Tibial nerve (tissue), 4 donors: Measurements from ENCODE around the gene CEL. TPM values are rescaled to one million over a fixed set of nuclear protein-coding genes. Genes with fewer than 3 reads are reported as not detected.

Experiments
- DNase-seq, 2 donors: peaks; one replicate each; pipeline ENCODE4 v3.0.0-alpha.2; 2019; ENCODE audit warnings: low spot score in 2 of 2
- H3K27ac ChIP-seq, 4 donors: fragments of 200-600 bp; sonication (generic) in 3 of 4; one replicate each; pipeline ENCODE4 v1.5.1; 2017 to 2019; ENCODE audit warnings: mild to moderate bottlenecking in 1 of 4
- H3K27me3 ChIP-seq, 2 donors: fragments of 200-600 bp; sonication (generic) in 1 of 2; one replicate each; pipeline versions ENCODE4 v1.5.1 to v1.6.0; 2017 to 2019
- H3K36me3 ChIP-seq, 3 donors: fragments of 200-600 bp; sonication (generic); one replicate each; pipeline ENCODE4 v1.5.1; 2018 to 2019
- H3K4me1 ChIP-seq, 4 donors: fragments of 200-600 bp; sonication (generic) in 3 of 4; one replicate each; pipeline ENCODE4 v1.5.1; 2017 to 2019
- H3K4me3 ChIP-seq, 4 donors: fragments of 200-600 bp; sonication (generic) in 3 of 4; one replicate each; pipeline ENCODE4 v1.5.1; 2017 to 2019; ENCODE audit warnings: mild to moderate bottlenecking in 1 of 4, moderate library complexity in 1 of 4
- H3K9me3 ChIP-seq, 4 donors: fragments of 200-600 bp; sonication (generic) in 3 of 4; one replicate each; pipeline ENCODE4 v1.5.1; 2017 to 2019
- CTCF ChIP-seq, 5 experiments: fragments of 200-600 bp in 3 of 5; fragments of 450-650 bp in 2 of 5; sonication (generic) in 3 of 5; IDR thresholded peaks; one replicate each; pipeline ENCODE4 v1.5.1; 2016 to 2019; ENCODE audit warnings: antibody characterized with exemption in 5 of 5, mild to moderate bottlenecking in 3 of 5, moderate library complexity in 2 of 5
- EP300 ChIP-seq, 2 donors: sonication (generic); formaldehyde crosslinking; IDR thresholded peaks; one replicate each; pipeline ENCODE4 v1.6.1; 2017; ENCODE audit warnings: antibody characterized with exemption in 2 of 2, mild to moderate bottlenecking in 1 of 2
- POLR2A ChIP-seq, 2 donors: fragments of 450-650 bp; IDR thresholded peaks; one replicate each; pipeline ENCODE4 v1.6.1; 2017; ENCODE audit warnings: antibody characterized with exemption in 2 of 2, mild to moderate bottlenecking in 2 of 2, moderate library complexity in 2 of 2
- WGBS, 2 donors: methylation state at CpG; one replicate each; pipeline ENCODE4 v1.1.5; 2018; 5-methylcytosine and 5-hydroxymethylcytosine counted together
- small RNA-seq: library from RNA; depleted of rRNA; stranded (forward); fragments of <200 nt; gene quantifications from one replicate; pipeline ENCODE3, GENCODE V24; 2016
- total RNA-seq, 4 donors: library from RNA; depleted of rRNA; stranded (reverse); fragments of >200 nt; gene quantifications; one replicate each; pipeline ENCODE4 v1.1.0, GENCODE V29; 2016

Gene CEL
- total RNA-seq, 4 donors from 2014 or later = 1.7 to 10.5 (median 2.6) TPM

DNA sequence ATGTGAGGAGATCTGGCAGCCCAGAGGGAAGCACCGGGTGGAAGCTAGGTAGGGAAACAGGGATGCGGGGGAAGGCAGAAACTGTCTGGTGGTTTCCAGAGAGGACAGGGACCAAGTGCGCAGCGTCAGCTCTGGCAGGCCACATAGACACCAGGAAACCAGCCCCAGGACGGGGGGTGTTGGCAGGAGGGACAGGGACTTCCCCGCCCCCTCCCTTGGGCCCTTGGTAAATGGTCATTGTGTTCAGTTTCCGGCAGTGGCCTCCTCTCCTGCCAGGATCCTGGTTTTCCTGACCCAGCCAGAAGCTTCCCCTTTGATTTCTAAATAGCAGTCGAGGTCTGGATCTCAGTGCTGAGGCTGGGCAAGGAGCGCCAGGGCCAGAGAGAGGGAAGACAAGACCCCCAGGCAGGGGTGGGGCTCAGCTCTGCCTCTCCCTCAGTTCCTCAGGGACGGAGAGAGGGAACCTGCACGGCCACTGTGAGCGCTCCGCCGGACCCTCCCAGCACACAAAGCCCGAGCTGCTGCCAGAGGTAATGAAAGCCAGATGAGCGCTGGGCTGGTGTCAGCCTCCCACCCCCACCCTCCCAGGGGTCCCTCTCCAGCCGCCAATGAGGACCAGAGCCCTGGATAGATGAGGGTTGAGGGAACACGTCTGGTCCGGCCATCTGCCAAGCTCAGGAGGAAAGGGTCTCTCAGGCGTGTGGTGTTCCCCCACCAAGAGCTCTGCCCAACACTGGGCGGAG is 57.5 kb downstream of the CEL start:
- TF ChIP-seq EP300 (IDR thresholded peaks at IDR 0.05) = peak in 1 of 2 donors; percentile 21
- TF ChIP-seq CTCF (IDR thresholded peaks at IDR 0.05) = no peak
- TF ChIP-seq POLR2A (IDR thresholded peaks at IDR 0.05) = no peak
- peaks cover 0 to 89% (median 80%) of the 10 kb centered on the region in 4 donors for H3K4me1 ChIP-seq
- H3K9me3 ChIP-seq = no peaks in the 10 kb centered on the region
- WGBS, 2 donors = 24 to 43% methylated on average over 14 to 16 of the region's 21 CpGs
- H3K36me3 ChIP-seq = no peaks in the 10 kb centered on the region
- H3K27ac ChIP-seq = peak overlapping the region; percentile 39 to 94 (median 90)
- no peak for DNase-seq
- peak overlapping the region; percentile 75 to 92 (median 84) for H3K4me3 ChIP-seq
- no peaks in the 10 kb centered on the region for H3K27me3 ChIP-seq

GRCh38 chr9:133119846-133120500 is 58.2 kb downstream of the CEL start:
- whole genome bisulfite sequencing, 2 donors = 16 to 22% methylated on average over 18 to 19 of the region's 21 CpGs
- peak overlapping the region; percentile 75 to 92 (median 84) for H3K4me3 ChIP-seq
- no peaks in the 10 kb centered on the region for H3K36me3 ChIP-seq
- H3K27ac ChIP-seq = peak overlapping the region; percentile 39 to 94 (median 90)
- H3K9me3 ChIP-seq = no peaks in the 10 kb centered on the region
- no peak for TF ChIP-seq CTCF (IDR thresholded peaks at IDR 0.05)
- TF ChIP-seq EP300 (IDR thresholded peaks at IDR 0.05) = peak in 1 of 2 donors; percentile 6
- H3K27me3 ChIP-seq = no peaks in the 10 kb centered on the region
- DNase-seq = no peak
- peaks cover 0 to 83% (median 73%) of the 10 kb centered on the region in 4 donors for H3K4me1 ChIP-seq

DNA sequence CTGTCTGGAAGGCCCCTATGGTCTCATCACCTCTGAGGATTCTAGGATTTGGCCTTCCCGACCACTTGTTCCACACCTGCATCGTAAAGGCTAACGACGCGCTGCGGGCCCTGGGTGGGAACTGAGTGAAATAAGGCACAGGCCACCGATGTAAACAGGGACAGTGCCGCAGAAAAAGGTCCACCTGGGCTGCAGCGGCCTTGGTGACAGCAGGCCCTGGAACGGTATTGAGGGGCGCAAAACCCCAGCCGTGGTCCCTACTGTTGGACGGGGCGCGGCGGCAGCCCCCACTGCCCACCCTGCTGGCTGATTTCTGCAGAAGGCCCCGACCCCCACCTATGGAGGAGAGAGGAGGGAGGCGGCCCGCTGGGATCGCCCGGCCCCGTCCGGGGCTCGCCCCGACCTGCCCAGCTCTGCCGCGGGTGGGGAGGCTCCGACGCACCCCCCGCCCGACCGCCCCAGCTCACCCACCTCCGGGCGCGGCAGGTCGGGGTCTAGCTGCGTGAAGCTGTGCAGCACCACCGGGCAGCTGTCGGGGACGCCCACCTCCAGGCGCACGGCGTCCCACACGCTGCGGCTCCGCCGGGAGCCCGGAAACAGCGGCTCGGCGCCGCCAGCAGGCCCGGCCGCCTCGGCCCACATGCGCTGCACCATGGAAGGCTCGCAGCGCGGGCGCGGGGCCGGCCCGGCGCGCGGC is 58.9 kb downstream of the CEL start:
- 0 to 1% methylated on average over 26 to 37 of the region's 66 CpGs for WGBS, 2 donors
- Histone ChIP-seq H3K9me3 (no peaks in the 10 kb centered on the region), H3K4me3 (peak overlapping the region; percentile 75 to 92 (median 84)), H3K4me1 (peaks cover 0 to 83% (median 70%) of the 10 kb centered on the region in 4 donors), H3K27ac (peak overlapping the region; percentile 82 to 94 (median 90)), H3K27me3 (no peaks in the 10 kb centered on the region), H3K36me3 (no peaks in the 10 kb centered on the region)
- no peak for DNase-seq
- peak in 1 of 5 experiments; percentile 15 for TF ChIP-seq CTCF (IDR thresholded peaks at IDR 0.05)
- TF ChIP-seq EP300 (IDR thresholded peaks at IDR 0.05) = no peak
- peak; percentile 38 to 51 for TF ChIP-seq POLR2A (IDR thresholded peaks at IDR 0.05)

Small RNAs within 50 kb of the gene (small RNA-seq; reads per million reads assigned to genes)
- not detected for gene MIR6877

Other genes starting within 250 kb of the CEL start
- gene AK8, start 183.7 kb upstream of the CEL start, total RNA-seq = 1 to 10 TPM in 2 of 4 donors, under 1 TPM in 2; 0.30 to 4.3 (median 1.7) TPM
- gene SPACA9, start 183.1 kb upstream of the CEL start, total RNA-seq = 1 to 10 TPM; 4.2 to 5.9 (median 5.3) TPM
- 10 to 100 TPM; 48.6 to 88.4 (median 68.9) TPM for gene TSC1, start 117.4 kb upstream of the CEL start, total RNA-seq
- not detected for gene GFI1B, start 83.3 kb upstream of the CEL start, total RNA-seq
- 10 to 100 TPM; 49.4 to 94.2 (median 73.3) TPM for gene GTF3C5, start 31.0 kb upstream of the CEL start, total RNA-seq
- gene RALGDS, start 59.3 kb downstream of the CEL start, total RNA-seq = 10 to 100 TPM; 34.5 to 60.0 (median 48.7) TPM
- gene GBGT1, start 101.9 kb downstream of the CEL start, total RNA-seq = 10 to 100 TPM; 15.3 to 63.3 (median 36.8) TPM
- gene OBP2B, start 147.3 kb downstream of the CEL start, total RNA-seq = not detected
- gene ABO, start 213.2 kb downstream of the CEL start, total RNA-seq = 10 to 100 TPM in 2 of 4 donors, 1 to 10 TPM in 2; 4.8 to 25.5 (median 8.9) TPM